Left lung (tissue), 10 donors: ENCODE data around the gene THPO. TPM values are rescaled to one million over a fixed set of nuclear protein-coding genes. Genes with fewer than 3 reads are reported as not detected.
A peak's percentile ranks its signal among the peaks of the same experiment; 100 is the strongest.

Experiments used
- ATAC-seq: fragments of 200-7000 bp; cut with Tn5 transposase; one replicate; pipeline ENCODE4 v1.9.1; 2020; ENCODE audit warnings: moderate library complexity
- DNase-seq, 4 donors: peaks; one replicate each; pipeline ENCODE4 v3.0.0-alpha.2; 2013 to 2020
- H3K27ac ChIP-seq, 2 donors: fragments of 200-600 bp; sonication (generic) in 1 of 2; one replicate each; pipeline versions ENCODE4 v1.5.0 to v1.8.0; 2020 to 2021
- H3K27me3 ChIP-seq, 2 donors: fragments of 200-600 bp; sonication (generic) in 1 of 2; one replicate each; pipeline versions ENCODE4 v1.5.0 to v1.8.0; 2020 to 2021
- H3K36me3 ChIP-seq, 2 donors: fragments of 200-600 bp; sonication (generic) in 1 of 2; one replicate each; pipeline versions ENCODE4 v1.5.0 to v1.8.0; 2020 to 2021
- H3K4me1 ChIP-seq, 2 donors: fragments of 200-600 bp; one replicate each; pipeline ENCODE4 v1.8.0; 2021
- H3K4me3 ChIP-seq, 2 donors: fragments of 200-600 bp; sonication (generic) in 1 of 2; one replicate each; pipeline versions ENCODE4 v1.5.0 to v1.8.0; 2020 to 2021; ENCODE audit warnings: mild to moderate bottlenecking in 1 of 2
- H3K9me3 ChIP-seq, 2 donors: fragments of 200-600 bp; sonication (generic) in 1 of 2; one replicate each; pipeline versions ENCODE4 v1.5.0 to v1.8.0; 2020 to 2021
- intact Hi-C, 2 donors: fragments of 100-400 bp; cut with DNase I; formaldehyde crosslinking; loops; one replicate each; pipeline versions ENCODE4 v1.11.2 to v1.14.2; 2022
- polyA plus RNA-seq, 6 donors: library from polyadenylated mRNA; unstranded; fragments of 120-200 nt; gene quantifications; one replicate each; pipeline ENCODE4 v1.2.1, GENCODE V29; 2013; ENCODE audit not compliant: insufficient read length in 6 of 6
- total RNA-seq, 2 donors: library from RNA; stranded (reverse); fragmentation: NEBNext Ultra II Directional; extraction: Animal tissue kit (Norgen Biotek cat#: 25700); gene quantifications; one replicate each; pipeline ENCODE4 v1.2.1, GENCODE V29; 2021
- TF ChIP-seq, protein P1 (sequence below), 2 donors: fragments of 200-600 bp; sonication (generic) in 1 of 2; IDR thresholded peaks; one replicate each; pipeline versions ENCODE4 v1.5.0 to v1.8.0; 2021; ENCODE audit warnings: antibody characterized with exemption in 2 of 2
- donor health status: DM: no; HTN: yes; CAD: no.
- donor health status: DM: no; HTN: no; CAD: no.

The THPO gene
- total and polyA plus RNA-seq, 8 donors, result 0.23 to 2.3 (median 1.8) TPM

DNA sequence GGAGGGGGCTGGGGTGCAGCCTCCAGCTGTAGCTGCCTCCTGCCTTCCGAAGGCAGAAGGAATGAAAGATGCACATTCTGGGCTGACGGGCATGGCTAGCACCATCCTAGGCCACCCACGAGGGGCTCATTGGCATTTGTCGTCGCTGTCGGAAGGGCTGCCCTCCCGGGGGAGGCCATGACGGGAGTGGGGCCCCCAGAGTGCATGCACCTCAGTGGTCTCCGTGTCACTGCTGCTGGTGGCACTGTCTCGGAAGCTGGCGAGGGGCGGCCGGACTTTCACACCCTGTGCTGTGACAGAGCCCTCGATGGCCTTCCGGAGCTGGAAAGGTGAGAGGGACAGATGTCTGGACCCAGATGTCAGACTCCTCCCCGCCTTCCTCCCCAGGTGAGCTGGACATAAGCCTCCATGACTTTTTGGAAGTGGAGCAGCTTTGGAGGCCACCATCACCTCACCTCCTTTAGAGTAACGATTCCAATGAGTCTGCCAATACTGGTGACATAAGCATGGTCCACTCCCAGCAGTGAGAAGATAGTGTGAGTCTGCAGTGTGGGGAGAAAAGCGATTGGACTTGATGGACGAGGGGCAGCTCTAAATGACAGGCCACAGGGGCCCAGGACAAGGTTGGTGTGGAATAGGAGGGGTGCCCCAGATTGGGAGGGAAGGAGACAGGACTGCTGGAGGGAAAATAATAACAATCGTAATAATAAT, 31.4 kb downstream of the THPO start:
- peaks cover 0 to 11% of the 10 kb centered on the region in 2 donors for H3K4me1 ChIP-seq
- intact Hi-C loops, result no loop called here

DNA sequence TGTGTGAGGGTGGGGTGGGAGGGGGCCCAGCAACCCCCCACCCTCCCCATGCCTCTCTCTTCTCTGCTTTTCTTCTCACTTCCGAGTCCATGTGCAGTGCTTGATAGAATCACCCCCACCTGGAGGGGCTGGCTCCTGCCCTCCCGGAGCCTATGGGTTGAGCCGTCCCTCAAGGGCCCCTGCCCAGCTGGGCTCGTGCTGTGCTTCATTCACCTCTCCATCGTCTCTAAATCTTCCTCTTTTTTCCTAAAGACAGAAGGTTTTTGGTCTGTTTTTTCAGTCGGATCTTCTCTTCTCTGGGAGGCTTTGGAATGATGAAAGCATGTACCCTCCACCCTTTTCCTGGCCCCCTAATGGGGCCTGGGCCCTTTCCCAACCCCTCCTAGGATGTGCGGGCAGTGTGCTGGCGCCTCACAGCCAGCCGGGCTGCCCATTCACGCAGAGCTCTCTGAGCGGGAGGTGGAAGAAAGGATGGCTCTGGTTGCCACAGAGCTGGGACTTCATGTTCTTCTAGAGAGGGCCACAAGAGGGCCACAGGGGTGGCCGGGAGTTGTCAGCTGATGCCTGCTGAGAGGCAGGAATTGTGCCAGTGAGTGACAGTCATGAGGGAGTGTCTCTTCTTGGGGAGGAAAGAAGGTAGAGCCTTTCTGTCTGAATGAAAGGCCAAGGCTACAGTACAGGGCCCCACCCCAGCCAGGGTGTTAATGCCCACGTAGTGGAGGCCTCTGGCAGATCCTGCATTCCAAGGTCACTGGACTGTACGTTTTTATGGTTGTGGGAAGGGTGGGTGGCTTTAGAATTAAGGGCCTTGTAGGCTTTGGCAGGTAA, 32.5 kb downstream of the THPO start:
- DNase-seq (peak in 3 of 4 donors; percentile 56 to 80 (median 75)), ATAC-seq (peak; percentile 80)
- Histone ChIP-seq H3K4me1 (peaks cover 0 to 19% of the 10 kb centered on the region in 2 donors), H3K27me3 (no peaks in the 10 kb centered on the region), H3K27ac (no peak overlapping the region), H3K36me3 (peaks cover 0 to 39% of the 10 kb centered on the region in 2 donors), H3K9me3 (no peaks in the 10 kb centered on the region), H3K4me3 (no peak overlapping the region)
- intact Hi-C loops, result no loop called here
- TF ChIP-seq, protein P1, sequence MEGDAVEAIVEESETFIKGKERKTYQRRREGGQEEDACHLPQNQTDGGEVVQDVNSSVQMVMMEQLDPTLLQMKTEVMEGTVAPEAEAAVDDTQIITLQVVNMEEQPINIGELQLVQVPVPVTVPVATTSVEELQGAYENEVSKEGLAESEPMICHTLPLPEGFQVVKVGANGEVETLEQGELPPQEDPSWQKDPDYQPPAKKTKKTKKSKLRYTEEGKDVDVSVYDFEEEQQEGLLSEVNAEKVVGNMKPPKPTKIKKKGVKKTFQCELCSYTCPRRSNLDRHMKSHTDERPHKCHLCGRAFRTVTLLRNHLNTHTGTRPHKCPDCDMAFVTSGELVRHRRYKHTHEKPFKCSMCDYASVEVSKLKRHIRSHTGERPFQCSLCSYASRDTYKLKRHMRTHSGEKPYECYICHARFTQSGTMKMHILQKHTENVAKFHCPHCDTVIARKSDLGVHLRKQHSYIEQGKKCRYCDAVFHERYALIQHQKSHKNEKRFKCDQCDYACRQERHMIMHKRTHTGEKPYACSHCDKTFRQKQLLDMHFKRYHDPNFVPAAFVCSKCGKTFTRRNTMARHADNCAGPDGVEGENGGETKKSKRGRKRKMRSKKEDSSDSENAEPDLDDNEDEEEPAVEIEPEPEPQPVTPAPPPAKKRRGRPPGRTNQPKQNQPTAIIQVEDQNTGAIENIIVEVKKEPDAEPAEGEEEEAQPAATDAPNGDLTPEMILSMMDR (IDR thresholded peaks at IDR 0.05), result peak in 1 of 2 donors; percentile 48

More for the DNA sequence above, 31.4 kb downstream of the THPO start:
- Histone ChIP-seq H3K27ac (no peak overlapping the region), H3K4me3 (no peak overlapping the region), H3K9me3 (no peaks in the 10 kb centered on the region), H3K27me3 (no peaks in the 10 kb centered on the region), H3K36me3 (peaks cover 0 to 36% of the 10 kb centered on the region in 2 donors)
- DNase-seq, result peak in 1 of 4 donors; percentile 67
- TF ChIP-seq, protein P1 (IDR thresholded peaks at IDR 0.05), result no peak
- no peak for ATAC-seq

DNA sequence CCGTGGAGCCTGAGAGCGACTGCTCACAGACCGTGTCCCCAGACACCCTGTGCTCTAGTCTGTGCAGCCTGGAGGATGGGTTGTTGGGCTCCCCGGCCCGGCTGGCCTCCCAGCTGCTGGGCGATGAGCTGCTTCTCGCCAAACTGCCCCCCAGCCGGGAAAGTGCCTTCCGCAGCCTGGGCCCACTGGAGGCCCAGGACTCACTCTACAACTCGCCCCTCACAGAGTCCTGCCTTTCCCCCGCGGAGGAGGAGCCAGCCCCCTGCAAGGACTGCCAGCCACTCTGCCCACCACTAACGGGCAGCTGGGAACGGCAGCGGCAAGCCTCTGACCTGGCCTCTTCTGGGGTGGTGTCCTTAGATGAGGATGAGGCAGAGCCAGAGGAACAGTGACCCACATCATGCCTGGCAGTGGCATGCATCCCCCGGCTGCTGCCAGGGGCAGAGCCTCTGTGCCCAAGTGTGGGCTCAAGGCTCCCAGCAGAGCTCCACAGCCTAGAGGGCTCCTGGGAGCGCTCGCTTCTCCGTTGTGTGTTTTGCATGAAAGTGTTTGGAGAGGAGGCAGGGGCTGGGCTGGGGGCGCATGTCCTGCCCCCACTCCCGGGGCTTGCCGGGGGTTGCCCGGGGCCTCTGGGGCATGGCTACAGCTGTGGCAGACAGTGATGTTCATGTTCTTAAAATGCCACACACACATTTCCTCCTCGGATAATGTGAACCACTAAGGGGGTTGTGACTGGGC, 33.3 kb downstream of the THPO start:
- peaks cover 0 to 39% of the 10 kb centered on the region in 2 donors for H3K36me3 ChIP-seq
- H3K4me1 ChIP-seq, result peaks cover 0 to 24% of the 10 kb centered on the region in 2 donors
- DNase-seq, result peak in 1 of 4 donors; percentile 75
- H3K4me3 ChIP-seq, result no peak overlapping the region
- no peaks in the 10 kb centered on the region for H3K27me3 ChIP-seq
- ATAC-seq, result no peak
- H3K27ac ChIP-seq, result no peak overlapping the region
- intact Hi-C loops, result no loop called here
- no peaks in the 10 kb centered on the region for H3K9me3 ChIP-seq
- TF ChIP-seq, protein P1 (IDR thresholded peaks at IDR 0.05), result no peak

DNA sequence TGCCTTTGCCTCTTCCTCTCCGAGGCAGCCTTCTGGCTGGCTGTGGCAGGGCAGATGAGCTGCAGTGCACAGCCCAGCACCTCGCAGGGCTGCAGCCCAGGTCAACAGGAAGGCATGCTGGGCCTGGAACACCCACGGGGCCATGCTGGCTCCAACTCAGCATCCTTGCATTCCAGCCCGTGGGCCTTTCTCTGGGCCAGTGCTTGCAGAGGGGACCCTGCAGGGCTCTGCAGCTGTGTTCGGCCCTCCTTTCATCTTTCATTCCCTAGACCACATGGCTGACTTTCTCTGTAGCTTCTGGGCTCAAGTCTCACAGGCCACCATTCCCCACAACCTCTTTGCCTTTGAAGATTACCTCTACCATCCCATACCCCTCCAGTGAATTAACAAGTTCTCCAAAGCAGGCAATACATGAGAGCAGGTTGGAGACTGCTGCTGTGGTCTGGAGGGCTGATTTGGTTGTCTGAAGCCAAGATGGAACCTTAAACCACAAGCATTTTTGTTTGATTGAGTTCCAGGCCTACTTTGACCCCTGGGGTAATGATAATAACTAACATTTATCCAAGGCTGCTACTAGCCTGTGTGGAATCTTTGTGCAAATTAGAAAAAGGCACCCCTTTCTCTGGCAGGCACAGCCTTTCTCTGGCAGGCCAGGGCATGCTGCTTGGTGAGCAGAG, 34.7 kb downstream of the THPO start:
- no peak for ATAC-seq
- intact Hi-C loops, result no loop called here
- Histone ChIP-seq H3K4me3 (no peak overlapping the region), H3K27me3 (no peaks in the 10 kb centered on the region), H3K36me3 (peaks cover 0 to 39% of the 10 kb centered on the region in 2 donors), H3K9me3 (no peaks in the 10 kb centered on the region), H3K4me1 (peaks cover 0 to 31% of the 10 kb centered on the region in 2 donors), H3K27ac (no peak overlapping the region)
- peak in 1 of 4 donors; percentile 55 for DNase-seq
- TF ChIP-seq, protein P1 (IDR thresholded peaks at IDR 0.05), result no peak
